NCI-H2171 treated with DMSO at 0.1 percent for 48 hours (cell line): ENCODE measurements around the gene TSBP1.

Source experiments
- DNase-seq: peaks from one replicate; lab custom pipeline; 2025; lab: John Stamatoyannopoulos, UW

The TSBP1 gene, protein sequence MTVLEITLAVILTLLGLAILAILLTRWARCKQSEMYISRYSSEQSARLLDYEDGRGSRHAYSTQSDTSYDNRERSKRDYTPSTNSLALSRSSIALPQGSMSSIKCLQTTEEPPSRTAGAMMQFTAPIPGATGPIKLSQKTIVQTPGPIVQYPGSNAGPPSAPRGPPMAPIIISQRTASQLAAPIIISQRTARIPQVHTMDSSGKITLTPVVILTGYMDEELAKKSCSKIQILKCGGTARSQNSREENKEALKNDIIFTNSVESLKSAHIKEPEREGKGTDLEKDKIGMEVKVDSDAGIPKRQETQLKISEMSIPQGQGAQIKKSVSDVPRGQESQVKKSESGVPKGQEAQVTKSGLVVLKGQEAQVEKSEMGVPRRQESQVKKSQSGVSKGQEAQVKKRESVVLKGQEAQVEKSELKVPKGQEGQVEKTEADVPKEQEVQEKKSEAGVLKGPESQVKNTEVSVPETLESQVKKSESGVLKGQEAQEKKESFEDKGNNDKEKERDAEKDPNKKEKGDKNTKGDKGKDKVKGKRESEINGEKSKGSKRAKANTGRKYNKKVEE

DNA sequence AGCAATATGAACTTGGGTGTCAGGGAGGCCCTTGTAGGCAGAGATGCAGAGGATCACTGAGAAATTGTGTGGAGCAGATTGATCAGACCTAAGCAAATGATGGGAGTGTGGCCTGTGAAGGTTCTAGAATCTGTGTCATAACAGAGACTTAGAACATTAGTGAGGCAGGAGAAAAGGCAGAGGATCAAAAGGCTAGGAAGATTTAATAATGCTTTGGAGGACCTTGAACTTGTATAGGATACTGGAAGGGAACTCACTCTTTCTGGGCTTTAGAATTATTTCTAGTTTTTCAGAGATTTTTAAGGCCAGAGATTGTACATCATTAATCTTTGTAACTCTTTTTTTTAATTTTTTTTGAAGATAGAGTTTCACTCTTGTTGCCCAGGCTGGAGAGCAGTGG, at the start of gene TSBP1:
TSS of gene TSBP1 (minus strand) at position 101 of the 400 bp plus-strand sequence. CDS start 197 bp downstream, outside the sequence.
- no peak for DNase-seq

DNA sequence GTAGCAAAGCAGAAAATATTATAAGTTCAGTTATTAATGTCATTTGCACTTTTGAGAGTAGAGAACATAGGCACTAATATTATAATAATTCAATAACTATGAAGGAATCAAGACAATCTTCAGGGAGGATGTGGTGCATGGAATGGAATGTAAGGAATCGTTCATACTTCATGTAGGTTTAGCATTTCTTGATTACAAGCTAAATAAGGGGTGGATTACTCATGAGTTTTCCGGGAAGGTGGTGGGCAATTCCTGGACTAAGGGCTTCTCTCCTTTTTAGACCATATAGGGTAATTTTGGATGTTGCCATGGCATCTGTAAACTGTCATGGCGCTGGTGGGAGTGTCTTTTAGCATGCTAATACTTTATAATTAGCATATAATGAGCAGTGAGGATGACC, 44.3 kb upstream of the TSBP1 start:
- DNase-seq = no peak

DNA sequence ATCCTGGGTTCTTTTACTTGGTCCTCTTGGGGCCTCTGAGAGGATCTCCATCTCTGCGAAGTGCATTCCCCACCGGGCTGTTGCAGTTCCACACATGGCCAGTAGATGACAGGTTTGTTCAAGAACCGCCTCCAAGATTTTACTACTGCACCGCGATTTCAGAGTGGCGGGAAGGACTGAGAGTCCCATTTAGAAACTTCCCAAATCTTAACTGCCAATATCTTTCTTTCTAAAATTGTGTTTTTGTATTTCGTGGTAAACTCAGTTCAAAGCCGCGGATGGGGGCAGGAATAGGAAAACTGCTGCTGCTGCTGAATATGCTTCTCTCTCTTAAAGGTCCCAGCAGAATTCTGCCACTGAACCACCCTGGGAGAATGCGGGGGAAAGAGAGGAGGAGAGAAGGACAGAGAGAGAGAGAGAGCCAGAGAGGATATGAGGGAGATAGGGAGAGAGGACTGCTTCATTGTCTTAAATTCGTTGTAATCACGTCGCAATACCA, 43.9 kb upstream of the TSBP1 start:
- DNase-seq = peak; percentile 53

DNA sequence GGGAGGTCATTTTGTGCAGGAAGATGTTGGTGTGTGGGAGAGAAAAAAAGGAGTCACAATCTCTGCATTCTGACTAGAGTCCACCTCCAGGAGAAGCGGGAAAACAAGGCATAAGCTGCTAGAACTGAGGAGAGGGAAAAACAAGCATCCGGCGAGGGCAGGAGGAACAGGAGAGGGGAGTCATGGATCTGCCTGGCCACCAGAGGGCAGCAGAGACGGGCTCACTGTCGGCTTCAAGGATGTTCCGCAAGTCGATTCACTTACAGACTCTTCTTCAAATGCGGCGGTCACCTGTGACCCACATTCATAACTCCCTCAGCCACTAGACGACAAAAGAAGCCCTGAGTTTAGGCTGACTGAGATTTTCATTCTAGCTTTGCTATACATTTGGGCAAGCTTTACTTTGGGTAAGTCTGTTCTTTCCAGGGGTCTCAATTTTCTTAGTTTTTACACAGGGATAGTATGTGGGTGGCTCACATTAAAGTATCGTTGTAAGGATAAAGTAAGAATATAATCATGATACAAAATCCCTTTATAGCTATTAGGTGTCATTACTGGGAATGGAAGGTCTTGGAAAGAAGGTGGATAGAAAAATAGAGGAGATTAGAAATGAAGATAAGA, 41.8 kb upstream of the TSBP1 start:
- peak; percentile 70 for DNase-seq

DNA sequence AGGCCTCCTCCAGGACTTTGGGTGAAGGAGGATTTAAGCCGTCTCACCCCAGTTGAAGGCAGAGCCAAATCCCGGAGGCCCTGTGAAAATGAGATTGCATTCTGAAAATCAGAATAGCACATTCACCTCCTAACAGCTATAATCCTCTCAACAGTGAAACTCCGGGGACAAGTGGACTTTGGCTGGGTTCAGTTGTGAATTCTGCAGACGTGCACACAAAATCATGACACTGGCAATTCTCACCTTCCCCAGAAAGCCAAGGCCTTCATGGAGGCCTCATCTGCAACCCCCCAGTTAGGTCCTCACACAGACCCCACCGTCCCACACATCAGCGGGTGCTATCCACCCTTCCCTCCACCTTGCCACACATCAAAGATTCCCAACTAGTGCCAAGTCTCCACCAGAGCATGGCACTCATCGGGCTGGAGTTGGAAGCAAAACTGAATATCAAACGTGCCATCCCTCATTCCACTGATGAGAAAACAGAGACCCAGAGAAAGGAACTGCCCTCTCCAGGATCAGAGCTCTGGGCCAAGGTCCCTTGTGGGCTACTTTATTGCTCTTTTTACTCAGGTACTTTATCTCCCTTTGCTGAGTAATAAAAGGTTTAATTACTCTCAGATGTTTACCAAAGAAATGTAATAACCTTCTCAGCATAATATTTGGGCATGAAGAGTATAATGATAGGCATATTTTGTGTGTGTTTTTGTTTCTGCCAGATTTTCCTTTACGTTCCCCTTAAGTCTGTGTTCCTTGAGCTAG, 40.0 kb upstream of the TSBP1 start:
- DNase-seq = no peak

DNA sequence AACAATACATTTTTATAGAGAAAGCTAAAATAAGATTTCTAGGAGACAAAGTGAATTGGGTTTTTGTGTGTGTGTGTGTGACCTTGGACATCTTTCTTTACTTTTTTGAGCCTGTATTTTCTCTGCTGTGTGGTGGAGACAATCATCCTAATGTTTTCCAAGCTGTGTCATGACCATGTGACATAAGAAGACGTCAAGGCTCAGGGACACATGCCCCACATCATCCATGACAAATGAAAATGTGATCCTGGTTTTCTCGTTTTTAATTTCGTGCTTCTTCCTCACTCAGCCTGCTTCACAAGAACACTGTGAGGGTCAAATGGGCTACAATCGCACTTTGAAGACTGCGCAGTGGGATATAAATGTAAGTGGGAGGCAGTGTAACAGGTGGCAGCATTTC, 39.2 kb upstream of the TSBP1 start:
- no peak for DNase-seq

DNA sequence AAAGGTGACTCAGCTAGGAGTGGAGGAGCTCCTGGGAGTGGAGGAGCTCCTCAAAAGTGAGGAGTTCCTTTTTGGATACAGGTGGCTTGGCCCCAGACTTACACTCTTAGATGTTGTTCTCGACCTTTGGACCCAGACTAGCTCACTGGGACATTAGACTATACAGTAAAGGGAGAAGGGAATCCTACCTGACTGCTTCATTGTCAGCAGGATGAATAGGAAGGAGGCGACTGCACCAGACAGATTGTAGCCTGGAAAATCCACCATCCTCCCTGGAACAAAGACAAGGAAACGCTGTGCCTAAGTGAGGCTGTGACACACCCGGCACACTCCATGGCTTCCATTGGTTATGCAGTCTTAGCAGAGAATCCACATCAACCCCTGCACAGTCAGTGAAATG, 35.2 kb upstream of the TSBP1 start, which contains the start of gene BTNL2:
TSS of gene BTNL2 (minus strand) at position 325 of the 400 bp plus-strand sequence. CDS start at position 267, 58 bp downstream.
- no peak for DNase-seq

DNA sequence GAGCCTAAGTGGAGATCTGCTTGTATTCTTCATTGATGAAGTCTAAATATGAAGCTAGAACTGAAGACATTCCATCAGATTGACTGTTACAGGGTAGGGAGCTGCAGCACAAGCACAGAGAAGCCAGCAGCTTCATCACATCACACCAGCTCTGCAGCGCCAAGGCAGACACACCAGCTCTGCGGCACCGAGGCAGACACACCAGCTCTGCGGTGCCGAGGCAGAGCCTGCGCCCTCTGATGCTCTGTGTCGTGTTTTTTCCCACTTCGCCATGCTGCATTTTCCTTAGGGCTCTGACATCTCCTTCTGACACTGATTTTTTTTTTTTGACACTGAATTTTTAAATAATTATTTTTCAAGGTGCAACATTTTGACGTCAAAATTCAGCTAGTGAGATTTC, 34.5 kb upstream of the TSBP1 start:
- DNase-seq = no peak

DNA sequence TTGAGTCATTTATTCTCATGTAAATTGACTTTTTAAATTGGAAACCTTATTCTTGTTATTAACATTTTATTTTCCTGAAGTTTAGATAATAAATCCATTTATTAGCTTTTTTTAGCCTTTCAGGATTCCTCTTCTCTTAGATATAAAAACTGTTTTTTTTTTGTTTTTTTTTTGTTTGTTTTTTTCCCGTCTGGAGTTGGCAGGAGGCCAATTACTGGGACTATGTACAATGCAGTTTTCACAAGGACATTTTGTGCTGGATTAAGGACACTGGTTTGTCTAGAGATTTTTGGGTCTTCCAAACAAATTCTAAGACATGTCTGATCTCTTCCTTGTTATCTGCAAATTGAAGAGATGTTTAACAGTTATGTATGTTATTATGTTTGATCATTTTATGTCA, 34.0 kb upstream of the TSBP1 start:
- DNase-seq = no peak

DNA sequence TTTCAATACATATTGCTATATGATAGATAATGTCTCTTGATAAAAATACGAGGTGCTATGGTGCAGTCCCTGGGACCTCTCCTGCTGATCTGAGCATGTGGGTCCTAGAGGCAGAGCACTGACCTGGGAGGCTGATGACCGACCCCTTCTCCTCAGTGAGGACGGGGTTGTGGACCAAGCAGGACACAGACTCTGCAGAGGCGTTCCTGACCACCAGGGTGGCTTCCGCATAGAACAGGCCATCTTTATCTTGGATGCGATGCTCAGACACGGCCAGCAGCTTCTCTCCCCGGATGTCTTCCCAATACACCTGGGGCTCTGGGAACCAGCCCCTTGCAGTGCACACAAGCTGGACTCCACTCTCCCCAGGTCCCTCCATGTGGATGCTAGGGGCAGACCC, 31.1 kb upstream of the TSBP1 start:
- no peak for DNase-seq

DNA sequence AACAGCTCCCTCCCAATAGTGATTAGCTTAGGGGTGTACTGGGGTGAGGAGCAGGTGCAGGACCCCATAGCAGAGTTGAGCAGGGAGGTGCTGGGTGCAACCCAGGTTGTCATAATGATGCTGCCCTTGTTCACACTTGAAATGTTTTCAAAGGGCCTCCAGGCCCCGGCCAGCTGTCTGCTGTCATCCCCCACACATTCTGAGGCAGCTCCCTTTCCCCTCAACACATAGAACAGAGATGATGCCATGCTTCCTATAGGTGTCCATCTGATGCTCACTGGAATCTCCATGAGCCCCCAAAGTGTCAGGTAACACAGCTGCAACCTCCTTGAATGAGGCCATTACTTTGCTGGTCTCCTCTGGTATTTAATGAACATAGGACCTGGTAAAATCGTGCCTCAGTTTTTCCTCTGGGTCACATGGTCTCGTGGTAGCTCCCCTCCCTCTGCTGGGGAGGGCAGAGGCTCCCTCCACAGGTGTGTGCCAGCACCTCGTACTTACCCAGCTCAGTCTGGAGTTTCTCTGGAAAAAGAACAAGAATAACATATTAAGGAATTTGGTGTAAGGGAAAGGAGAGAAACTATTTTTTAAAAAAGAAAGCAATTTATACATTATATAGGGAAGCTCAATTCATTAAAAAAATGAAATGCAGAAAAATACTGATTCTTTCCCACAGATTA, 29.7 kb upstream of the TSBP1 start:
- no peak for DNase-seq

DNA sequence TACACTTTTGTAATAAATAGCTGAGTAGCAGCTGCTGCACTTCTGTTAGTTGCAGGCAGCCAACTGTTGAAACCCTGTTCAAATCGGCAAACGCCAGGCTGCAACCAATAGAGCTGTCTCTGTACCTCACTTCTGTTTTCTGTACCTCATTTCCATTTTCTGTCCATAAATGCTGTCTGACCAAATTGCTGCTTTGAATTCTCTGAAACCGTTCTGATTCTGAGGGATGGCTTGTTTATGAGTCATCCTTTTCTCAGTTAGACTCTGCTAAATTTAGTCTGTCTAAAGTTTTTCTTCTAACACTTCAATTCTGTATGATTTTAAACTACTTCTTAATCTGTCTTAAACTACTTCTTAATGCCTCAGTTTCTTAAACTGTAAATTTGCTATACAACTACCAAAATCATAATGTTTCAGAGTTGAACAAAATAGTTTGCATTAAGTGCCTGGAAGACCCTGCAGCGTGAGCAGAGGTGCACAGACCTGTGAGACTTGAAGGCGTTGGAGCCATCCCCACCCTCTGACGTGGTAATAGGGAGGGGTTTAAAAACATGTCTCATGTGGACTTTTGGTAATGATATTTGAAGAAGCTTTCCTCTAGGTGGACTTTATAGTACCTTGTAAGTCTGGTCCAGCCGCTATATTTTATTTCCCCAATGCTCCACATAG, 25.7 kb upstream of the TSBP1 start:
- DNase-seq = no peak

DNA sequence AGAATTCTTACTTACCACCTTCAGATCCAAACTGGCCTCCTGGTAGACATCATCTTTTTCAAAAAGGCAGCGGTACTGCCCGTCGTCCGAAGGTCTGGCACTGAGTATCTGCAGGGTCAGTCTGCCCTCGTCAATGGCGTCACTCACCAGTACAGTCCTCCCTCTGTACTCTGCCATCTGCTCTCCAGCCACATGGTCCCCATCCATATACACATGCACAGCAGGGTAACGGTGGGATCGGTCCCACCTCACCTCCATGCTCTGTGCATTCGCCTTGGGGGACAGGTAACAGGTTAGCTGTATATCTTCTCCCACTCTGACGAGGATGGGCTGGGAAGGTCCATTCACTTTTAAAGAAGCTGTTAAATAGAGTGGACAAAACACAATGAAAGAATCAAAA, 24.3 kb upstream of the TSBP1 start:
- no peak for DNase-seq

DNA sequence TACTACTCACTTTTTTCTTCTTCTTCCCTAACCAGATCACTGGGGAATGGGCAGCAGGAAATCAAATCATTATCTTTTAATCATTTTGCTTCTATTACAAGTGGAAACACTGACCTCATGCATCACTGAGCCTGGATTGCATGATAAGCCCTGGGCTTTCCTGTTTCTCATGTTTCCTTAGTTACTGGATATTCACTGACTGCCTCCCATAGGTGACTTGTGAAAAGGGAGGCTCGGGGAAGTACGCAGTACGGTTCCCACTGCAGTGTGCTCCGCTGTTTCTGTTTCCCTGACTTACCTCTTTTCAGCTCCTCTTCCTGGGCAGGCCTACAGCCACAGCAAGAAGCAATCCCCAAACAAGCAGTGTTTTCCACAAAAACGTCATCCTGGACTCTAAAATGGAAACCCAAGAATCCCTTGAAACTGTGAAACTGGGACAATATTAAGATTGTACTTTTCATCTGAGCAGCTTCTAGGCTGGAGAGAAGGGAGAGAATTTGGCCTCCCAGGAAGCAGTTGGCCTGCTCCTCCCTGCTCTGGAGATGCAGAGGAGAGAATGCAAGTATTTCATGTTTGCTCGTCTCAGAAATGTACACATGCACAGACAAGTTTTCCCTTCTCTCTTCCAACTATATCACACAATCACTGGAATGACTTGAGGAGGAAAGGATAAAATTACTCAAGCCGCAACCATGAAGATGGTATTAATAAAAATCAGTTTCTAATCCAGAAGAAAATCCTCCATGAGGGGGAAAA, 22.1 kb upstream of the TSBP1 start:
- no peak for DNase-seq

DNA sequence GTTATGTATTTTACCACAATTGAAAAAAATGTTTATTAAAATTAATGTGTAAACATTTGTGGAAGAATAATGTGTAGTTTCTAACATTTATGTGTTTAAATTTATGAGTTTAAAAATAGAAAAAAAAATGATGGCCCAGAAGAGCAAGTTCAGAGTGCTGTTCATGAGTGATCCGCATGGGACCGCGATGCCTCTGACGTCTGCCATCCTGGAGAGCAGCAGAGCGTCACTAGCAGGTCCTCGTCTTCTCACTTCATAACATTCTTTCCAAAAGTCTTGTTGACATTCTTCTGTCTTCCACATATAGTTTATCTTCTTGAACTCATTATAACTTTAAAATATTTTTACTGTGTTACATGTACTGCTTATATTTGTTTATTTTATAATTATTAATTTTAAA, 19.8 kb upstream of the TSBP1 start:
- no peak for DNase-seq

DNA sequence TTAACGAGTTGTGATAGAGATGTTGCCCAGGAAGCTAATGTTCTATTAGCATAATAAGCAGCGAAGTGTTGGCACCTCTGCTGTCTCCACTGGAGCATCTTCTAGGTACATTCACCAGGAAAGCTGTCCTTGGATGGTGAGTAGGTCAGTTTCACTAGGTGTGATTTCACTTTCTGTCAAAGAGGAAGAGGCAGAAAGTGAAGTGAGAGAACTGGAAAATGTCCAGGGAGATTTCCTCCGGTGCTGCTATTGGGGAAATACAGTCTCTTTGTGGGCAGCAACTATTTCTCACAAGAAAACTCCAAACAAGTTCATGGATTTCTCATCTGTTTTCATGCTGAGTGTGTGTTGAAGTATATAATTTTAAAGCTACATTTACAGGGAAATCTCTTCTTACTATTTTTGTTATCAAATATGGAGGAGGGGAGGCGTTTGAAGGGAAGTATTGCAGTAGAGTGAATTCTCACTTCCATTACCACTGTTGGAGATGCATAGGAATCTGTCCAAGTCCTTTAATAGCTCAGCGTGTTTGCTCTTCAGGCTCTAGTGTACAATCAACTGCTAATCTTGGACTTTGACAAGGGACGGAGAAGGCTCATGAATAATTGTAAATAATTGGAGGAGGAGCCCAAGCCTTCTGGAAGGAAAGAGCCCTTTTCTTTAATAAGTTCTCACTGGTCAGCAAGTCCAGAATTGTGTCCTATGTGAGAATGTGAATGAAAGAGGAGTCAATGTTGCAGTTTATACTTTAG, 16.1 kb upstream of the TSBP1 start:
- no peak for DNase-seq

DNA sequence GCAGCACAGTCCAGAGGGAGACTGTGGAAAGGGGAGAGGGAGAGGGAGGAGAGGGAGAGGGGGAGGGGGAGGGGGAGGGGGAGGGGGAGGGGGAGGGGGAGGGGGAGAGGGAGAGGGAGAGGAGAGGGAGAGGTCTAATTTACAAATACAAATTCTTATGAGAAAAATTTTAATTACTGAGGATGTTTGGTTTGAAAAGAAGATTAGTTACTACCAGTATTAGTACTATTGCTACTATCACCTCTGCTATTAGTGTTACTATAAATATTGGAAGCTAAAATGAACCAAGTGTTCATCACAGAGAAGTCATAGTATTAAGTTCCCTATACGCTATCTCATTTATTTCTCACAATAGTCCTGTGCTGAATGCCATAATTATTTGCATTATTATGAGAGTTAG, 14.3 kb upstream of the TSBP1 start:
- no peak for DNase-seq

DNA sequence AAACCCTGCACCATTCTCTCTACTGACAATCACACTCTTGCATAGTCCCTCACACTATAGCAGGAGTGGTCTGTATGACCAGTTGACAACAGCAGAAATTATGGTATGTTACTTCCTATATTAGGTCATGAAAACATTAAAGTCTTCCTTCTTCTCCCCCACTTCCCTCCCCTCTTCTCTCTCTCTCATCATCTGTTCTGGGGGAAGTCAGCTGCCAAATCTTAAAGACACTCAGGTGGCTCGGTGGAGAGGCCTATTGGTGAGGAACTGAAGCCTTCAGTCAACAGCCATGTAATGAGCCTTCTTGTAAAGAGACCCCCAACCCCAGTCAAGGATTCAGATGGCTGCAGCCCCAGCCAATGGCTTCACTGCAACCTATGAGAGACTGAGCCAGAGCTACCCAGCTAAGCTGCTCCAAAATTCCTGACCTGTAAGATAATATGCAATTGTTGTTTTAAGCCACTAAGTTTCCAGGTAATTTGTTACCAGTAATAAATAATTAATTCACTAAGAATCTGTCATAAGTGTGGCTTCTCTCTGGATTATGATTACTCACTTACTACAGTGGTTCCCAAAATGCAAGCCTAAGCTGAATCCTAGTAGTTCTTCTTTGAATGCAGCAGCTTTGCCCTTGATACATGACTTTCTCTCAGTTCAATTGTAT, 11.2 kb upstream of the TSBP1 start:
- DNase-seq = no peak

DNA sequence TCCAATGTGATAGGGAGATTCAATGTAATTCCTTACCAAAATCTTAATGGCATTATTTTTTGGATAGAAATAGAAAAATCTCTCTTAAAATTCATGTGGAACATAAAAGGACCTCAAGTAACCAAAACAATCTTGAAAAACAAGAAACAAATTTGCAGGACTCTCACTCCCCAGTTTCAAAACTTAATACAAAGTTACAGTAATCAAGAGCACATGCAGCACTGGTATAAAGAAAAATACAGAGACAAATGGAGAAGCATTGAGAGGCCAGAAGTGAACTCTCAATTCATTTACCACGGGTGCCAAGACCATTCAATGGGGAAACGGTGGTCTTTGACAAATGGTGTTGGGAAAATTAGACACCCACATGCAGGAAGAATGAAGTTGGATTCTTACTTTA, 7.8 kb upstream of the TSBP1 start:
- no peak for DNase-seq
